Effector memory CD8-positive, alpha-beta T cell (primary cell): ENCODE results near the gene SLC52A1.
A peak's percentile ranks its signal among the peaks of the same experiment; 100 is the strongest.
"Not testable (repeated sequence)": the region's sequence is repeated elsewhere in the genome, so short reads cannot be mapped to it uniquely, and the experiment has no call there.

ENCODE experiments used
- ATAC-seq: fragments of 150-1000 bp; cut with Tn5 transposase; replicated peaks from 2 replicates; pipeline ENCODE4 v1.10.0; 2021; ENCODE audit warnings: mild to moderate bottlenecking, moderate library complexity
- DNase-seq, 3 experiments: peaks; one replicate each; pipeline ENCODE4 v3.0.0; 2021
- H3K27ac Mint-ChIP-seq, 2 donors: one replicate each; pipeline ENCODE4 v1.8.0; 2022; ENCODE audit warnings: mild to moderate bottlenecking in 2 of 2, mixed read lengths in 2 of 2, moderate library complexity in 2 of 2
- H3K27me3 Mint-ChIP-seq, 2 donors: one replicate each; pipeline ENCODE4 v1.8.0; 2022; ENCODE audit warnings: mixed read lengths in 2 of 2
- H3K36me3 Mint-ChIP-seq: one replicate; pipeline ENCODE4 v1.8.0; 2022; ENCODE audit warnings: mild to moderate bottlenecking, moderate library complexity, mixed read lengths; ENCODE audit not compliant: insufficient read depth
- H3K4me1 Mint-ChIP-seq, 2 donors: one replicate each; pipeline ENCODE4 v1.8.0; 2022; ENCODE audit warnings: low read depth in 2 of 2, mixed read lengths in 2 of 2
- H3K4me3 Mint-ChIP-seq, 2 donors: one replicate each; pipeline ENCODE4 v1.8.0; 2022; ENCODE audit warnings: mild to moderate bottlenecking in 2 of 2, mixed read lengths in 2 of 2, moderate library complexity in 2 of 2
- H3K9me3 Mint-ChIP-seq, 2 donors: one replicate each; pipeline ENCODE4 v1.8.0; 2022; ENCODE audit warnings: mixed read lengths in 2 of 2
- total RNA-seq, 9 experiments: gene quantifications; one replicate each; lab custom pipeline; 2026; lab: John Stamatoyannopoulos, UW

The SLC52A1 gene
- total RNA-seq = 0 to 3.9 (median 0.12) reads per million in 9 experiments

DNA sequence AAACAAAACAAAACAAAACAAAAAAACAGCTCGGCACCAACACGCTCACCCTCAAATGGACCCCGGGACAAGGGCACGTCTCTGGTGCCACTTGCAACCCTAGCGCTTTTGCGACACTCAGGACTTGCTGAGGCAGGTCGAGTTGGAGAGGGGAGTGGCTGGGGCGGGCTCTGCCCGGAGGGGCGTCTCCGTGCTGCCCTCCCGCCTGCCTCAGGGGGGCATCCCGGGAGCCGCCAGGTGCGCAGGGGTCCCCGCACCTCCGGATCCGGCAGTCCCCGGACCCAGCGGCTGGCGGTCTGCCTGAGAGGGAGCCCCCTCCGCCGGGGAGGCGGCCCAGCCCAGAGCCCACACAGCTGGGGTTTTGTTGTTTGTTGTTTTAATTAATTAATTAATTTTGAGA is at the start of gene SLC52A1:
SLC52A1 (minus strand) TSS at position 112 of the 400 bp plus-strand sequence. CDS start 820 bp downstream, outside the sequence.
- Mint-ChIP-seq H3K9me3 (no peaks in the 10 kb centered on the region), H3K27me3 (no peaks in the 10 kb centered on the region), H3K36me3 (peaks cover 8% of the 10 kb centered on the region), H3K4me1 (peaks cover 16 to 22% of the 10 kb centered on the region in 2 donors), H3K4me3 (peak within 1 kb of the TSS; percentile 20 to 29), H3K27ac (peak within 1 kb of the TSS in 1 of 2 donors; percentile 49)
- ATAC-seq (no peak), DNase-seq (no peak)

DNA sequence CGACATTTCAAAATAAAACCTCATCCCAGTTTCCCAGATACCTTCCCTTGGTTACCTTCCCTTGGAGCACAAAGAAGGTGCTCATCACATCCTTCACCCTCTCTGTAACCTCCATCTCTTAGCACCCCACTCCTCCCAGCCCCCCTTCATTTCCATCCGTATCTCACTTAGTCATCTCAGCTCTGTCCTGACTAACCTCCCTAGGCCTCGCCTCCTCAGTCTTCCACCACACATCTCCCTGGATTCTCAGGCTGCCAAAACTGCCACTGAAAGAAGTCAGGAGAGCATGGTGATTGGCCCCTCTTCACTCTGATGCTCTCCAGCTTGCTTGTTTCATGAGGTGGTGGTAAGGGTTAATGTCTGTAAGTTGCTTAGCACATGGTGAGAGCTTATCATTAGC is 45.4 kb upstream of the SLC52A1 start:
- ATAC-seq (no peak), DNase-seq (no peak)
- Mint-ChIP-seq H3K4me3 (no peak overlapping the region), H3K27ac (peak overlapping the region in 1 of 2 donors; percentile 4), H3K9me3 (peaks cover 0 to 6% of the 10 kb centered on the region in 2 donors), H3K36me3 (peaks cover 11% of the 10 kb centered on the region), H3K27me3 (no peaks in the 10 kb centered on the region), H3K4me1 (peaks cover 20 to 27% of the 10 kb centered on the region in 2 donors)

DNA sequence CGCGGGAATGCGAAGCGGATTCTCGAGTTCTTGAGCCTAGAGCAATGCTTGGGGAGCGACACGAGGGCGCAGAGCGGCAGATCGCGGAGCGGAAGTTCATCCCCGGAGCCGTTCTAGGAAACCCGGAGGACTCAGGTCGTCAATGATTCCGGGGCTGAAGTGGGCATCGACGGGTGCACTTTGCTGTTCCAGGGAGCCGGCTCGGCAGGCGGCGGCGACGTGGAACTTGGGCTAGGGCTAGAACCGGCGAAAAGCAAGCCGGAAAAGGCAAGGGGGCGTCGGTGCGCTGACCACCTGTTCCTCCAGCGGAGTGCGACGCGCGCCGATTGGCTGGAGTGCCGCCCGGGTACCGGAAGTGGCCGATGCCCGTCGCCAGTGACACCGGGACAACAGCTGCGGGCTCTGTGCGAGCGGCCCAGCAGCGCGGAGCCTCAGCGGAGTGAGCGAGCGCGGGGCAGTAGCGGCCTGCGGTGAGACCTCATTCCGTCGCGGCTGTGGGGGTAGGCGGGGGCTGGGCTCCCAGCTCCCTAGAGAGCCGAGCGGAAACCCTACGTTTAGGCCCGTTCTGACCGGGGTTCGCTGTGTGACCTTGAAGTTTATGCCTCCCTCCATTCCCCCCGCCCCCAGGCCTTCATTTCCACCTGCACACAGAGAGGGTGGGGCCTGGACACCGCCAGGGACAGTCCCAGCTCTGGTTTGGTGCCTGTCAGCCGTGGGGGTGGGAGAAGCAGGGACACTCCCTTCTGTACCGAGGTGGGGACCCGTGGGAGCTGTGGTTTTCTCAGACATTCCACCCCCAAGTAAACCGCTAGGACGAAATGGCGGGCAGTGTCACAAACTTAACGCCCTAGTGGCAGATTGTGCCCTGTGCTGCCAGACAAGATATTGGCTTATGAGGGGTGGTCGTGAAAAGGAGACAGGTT is 43.1 kb upstream of the SLC52A1 start, which contains the start of gene ZFP3:
ZFP3 (plus strand) TSS at position 362 of the 923 bp plus-strand sequence. CDS start 13,038 bp downstream, outside the sequence.
- Mint-ChIP-seq H3K27ac (peak within 1 kb of the TSS; percentile 92 to 96), H3K36me3 (peaks cover 11% of the 10 kb centered on the region), H3K4me3 (peak within 1 kb of the TSS; percentile 83 to 89), H3K4me1 (peaks cover 17 to 27% of the 10 kb centered on the region in 2 donors), H3K27me3 (no peaks in the 10 kb centered on the region), H3K9me3 (no peaks in the 10 kb centered on the region)
- ATAC-seq = peak; percentile 78
- DNase-seq = peak; percentile 53 to 59 (median 58)

- no peak for ATAC-seq
- H3K9me3 Mint-ChIP-seq = no peaks in the 10 kb centered on the region
- H3K4me1 Mint-ChIP-seq = peaks cover 17 to 27% of the 10 kb centered on the region in 2 donors
Observed at GRCh38 chr17:5077781-5078105, 42.5 kb upstream of the SLC52A1 start.

DNA sequence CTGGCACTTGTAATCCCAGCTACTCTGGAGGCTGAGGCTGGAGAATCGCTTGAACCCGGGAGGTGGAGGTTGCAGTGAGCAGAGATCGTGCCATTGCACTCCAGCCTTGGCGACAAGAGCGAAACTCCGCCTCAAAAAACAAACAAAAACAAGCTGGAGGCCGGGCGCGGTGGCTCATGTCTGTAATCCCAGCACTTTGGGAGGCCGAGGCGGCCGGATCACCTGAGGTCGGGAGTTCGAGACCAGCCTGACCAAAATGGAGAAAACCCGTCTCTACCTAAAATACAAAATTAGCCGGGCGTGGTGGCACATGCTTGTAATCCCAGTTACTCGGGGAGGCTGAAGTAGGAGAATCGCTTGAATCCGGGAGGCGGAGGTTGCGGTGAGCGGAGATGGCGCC is 42.0 kb upstream of the SLC52A1 start:
- not testable (repeated sequence) for DNase-seq, H3K9me3 Mint-ChIP-seq, H3K27me3 Mint-ChIP-seq, ATAC-seq
- peak overlapping the region in 1 of 2 donors; percentile 96 for H3K27ac Mint-ChIP-seq
- H3K36me3 Mint-ChIP-seq = peaks cover 11% of the 10 kb centered on the region
- H3K4me1 Mint-ChIP-seq = peaks cover 17 to 27% of the 10 kb centered on the region in 2 donors
- H3K4me3 Mint-ChIP-seq = peak overlapping the region; percentile 83 to 89

More at GRCh38 chr17:5077781-5078105, 42.5 kb upstream of the SLC52A1 start:
- no peak for DNase-seq
- Mint-ChIP-seq H3K27ac (peak overlapping the region; percentile 92 to 96), H3K27me3 (no peaks in the 10 kb centered on the region), H3K36me3 (peaks cover 11% of the 10 kb centered on the region), H3K4me3 (peak overlapping the region; percentile 83 to 89)

DNA sequence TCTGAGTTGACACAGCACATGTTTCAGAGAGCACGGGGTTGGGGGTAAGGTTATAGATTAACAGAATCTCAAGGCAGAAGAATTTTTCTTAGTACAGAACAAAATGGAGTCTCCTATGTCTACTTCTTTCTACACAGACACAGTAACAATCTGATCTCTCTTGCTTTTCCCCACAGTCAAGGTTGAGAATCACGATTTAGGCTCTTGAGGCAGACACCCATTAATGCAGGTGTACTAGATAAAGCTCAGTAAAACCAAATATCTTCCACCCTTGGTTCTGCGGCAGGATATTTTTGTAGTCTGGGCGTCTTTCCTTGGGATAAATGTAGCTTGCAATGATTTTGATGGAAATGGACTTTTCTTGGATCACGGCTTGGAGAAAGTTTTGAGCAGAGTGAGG is 40.2 kb upstream of the SLC52A1 start:
- not testable (repeated sequence) for H3K27me3 Mint-ChIP-seq, H3K9me3 Mint-ChIP-seq, DNase-seq, H3K36me3 Mint-ChIP-seq, H3K4me3 Mint-ChIP-seq, ATAC-seq
- Mint-ChIP-seq H3K4me1 (peaks cover 12 to 19% of the 10 kb centered on the region in 2 donors), H3K27ac (peak overlapping the region in 1 of 2 donors; percentile 53)

DNA sequence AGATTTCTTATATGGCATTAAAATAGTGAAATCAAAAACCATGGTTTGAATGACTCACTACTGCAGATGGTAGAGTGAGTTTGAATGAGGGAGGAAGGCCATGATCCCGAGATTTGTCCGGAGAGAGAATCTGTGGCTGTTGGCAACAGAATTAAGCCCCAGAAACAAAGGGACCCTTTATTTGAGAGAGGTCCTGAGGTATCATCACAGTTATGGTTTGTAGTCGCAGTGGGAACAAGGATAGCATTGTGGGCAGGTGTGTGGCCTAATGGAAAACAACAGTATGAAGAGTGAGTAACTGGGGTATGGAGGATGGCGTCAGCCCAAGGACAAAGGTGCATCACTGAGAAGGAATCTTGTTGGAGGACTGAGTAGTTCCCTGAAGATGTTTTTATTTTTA is 34.5 kb upstream of the SLC52A1 start:
- DNase-seq (no peak), ATAC-seq (no peak)
- no peaks in the 10 kb centered on the region for H3K36me3 Mint-ChIP-seq
- H3K9me3 Mint-ChIP-seq = no peaks in the 10 kb centered on the region
- H3K4me1 Mint-ChIP-seq = no peaks in the 10 kb centered on the region
- no peak overlapping the region for H3K4me3 Mint-ChIP-seq
- H3K27me3 Mint-ChIP-seq = peaks cover 0 to 6% of the 10 kb centered on the region in 2 donors
- peak overlapping the region in 1 of 2 donors; percentile 36 for H3K27ac Mint-ChIP-seq

- no peak for ATAC-seq
- Mint-ChIP-seq H3K27me3 (peaks cover 0 to 6% of the 10 kb centered on the region in 2 donors), H3K36me3 (no peaks in the 10 kb centered on the region), H3K4me3 (no peak overlapping the region), H3K9me3 (no peaks in the 10 kb centered on the region), H3K4me1 (no peaks in the 10 kb centered on the region), H3K27ac (no peak overlapping the region)
- DNase-seq = no peak
Observed at GRCh38 chr17:5068236-5068635, 33.0 kb upstream of the SLC52A1 start.

GRCh38 chr17:5065227-5065744 is 30.1 kb upstream of the SLC52A1 start:
- no peak overlapping the region for H3K4me3 Mint-ChIP-seq
- no peak overlapping the region for H3K27ac Mint-ChIP-seq
- no peaks in the 10 kb centered on the region for H3K9me3 Mint-ChIP-seq
- DNase-seq (no peak), ATAC-seq (no peak)
- H3K36me3 Mint-ChIP-seq = no peaks in the 10 kb centered on the region
- peaks cover 0 to 6% of the 10 kb centered on the region in 2 donors for H3K27me3 Mint-ChIP-seq
- H3K4me1 Mint-ChIP-seq = no peaks in the 10 kb centered on the region

- no peaks in the 10 kb centered on the region for H3K27me3 Mint-ChIP-seq
Observed at GRCh38 chr17:5055543-5055942, 20.3 kb upstream of the SLC52A1 start.

GRCh38 chr17:5050278-5050677 is 15.1 kb upstream of the SLC52A1 start:
- DNase-seq = no peak
- Mint-ChIP-seq H3K4me1 (peaks cover 17 to 29% of the 10 kb centered on the region in 2 donors), H3K27ac (peak overlapping the region; percentile 97 to 99)

More at GRCh38 chr17:5055543-5055942, 20.3 kb upstream of the SLC52A1 start:
- H3K27ac Mint-ChIP-seq = no peak overlapping the region
- no peak overlapping the region for H3K4me3 Mint-ChIP-seq
- H3K36me3 Mint-ChIP-seq = peaks cover 11% of the 10 kb centered on the region
- no peaks in the 10 kb centered on the region for H3K4me1 Mint-ChIP-seq
- ATAC-seq (no peak), DNase-seq (no peak)
- H3K9me3 Mint-ChIP-seq = no peaks in the 10 kb centered on the region

DNA sequence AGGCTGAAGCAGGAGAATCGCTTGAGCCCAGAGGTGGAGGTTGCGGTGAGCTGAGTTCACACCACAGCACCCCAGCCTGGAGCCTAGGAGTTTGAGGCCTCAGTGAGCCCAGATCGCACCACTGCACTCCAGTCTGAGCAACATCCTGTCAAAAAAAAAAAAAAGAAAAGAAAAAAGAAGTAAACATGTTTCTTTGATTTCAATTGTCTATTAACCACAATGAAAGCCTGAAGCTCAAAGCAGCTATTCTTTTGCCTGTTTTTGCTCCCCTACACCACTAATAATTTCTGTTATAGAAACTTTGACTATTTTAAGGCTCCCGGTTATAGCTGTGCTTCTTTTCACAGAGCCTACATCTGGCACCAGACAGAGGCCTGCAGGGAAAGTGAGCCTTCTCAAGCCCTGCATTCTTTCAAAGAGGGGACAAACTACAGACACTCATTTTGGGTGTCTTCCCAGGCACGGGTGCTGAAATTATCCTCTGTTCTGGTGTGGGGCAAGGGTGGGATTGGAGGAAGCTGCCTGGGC is 14.2 kb upstream of the SLC52A1 start:
- H3K27ac Mint-ChIP-seq = peak overlapping the region; percentile 97 to 99

More at GRCh38 chr17:5050278-5050677, 15.1 kb upstream of the SLC52A1 start:
- no peak for ATAC-seq
- Mint-ChIP-seq H3K4me3 (peak overlapping the region in 1 of 2 donors; percentile 18), H3K27me3 (no peaks in the 10 kb centered on the region), H3K36me3 (peaks cover 7% of the 10 kb centered on the region), H3K9me3 (no peaks in the 10 kb centered on the region)

DNA sequence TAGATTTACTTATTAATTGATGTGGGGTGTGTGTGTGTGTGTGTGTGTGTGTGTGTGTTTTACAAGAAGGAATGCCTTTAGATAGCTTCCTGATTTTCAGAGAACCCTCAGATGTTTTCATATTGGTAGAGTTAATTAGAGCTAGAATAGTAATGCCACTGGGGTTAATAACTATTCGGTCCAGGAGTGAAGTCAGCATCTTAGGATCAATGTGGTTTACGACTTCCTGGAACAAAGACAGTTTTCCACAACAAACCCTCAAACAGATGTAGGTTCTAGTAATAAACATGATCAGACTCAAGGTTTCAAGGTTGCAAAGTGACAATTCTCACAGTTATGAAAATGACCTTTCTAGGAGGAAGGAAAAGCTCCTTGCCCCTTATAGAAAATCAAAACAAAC is 12.2 kb upstream of the SLC52A1 start:
- H3K36me3 Mint-ChIP-seq = peaks cover 8% of the 10 kb centered on the region

More for the DNA sequence above, 14.2 kb upstream of the SLC52A1 start:
- peaks cover 18 to 31% of the 10 kb centered on the region in 2 donors for H3K4me1 Mint-ChIP-seq
- DNase-seq = peak; percentile 63 to 74 (median 68)
- no peaks in the 10 kb centered on the region for H3K9me3 Mint-ChIP-seq
- H3K36me3 Mint-ChIP-seq = peaks cover 7% of the 10 kb centered on the region
- H3K4me3 Mint-ChIP-seq = peak overlapping the region; percentile 74 to 78
- H3K27me3 Mint-ChIP-seq = no peaks in the 10 kb centered on the region
- ATAC-seq = peak; percentile 99

More for the DNA sequence above, 12.2 kb upstream of the SLC52A1 start:
- ATAC-seq (no peak), DNase-seq (no peak)
- H3K27ac Mint-ChIP-seq = peak overlapping the region in 1 of 2 donors; percentile 99
- peak overlapping the region in 1 of 2 donors; percentile 18 for H3K4me3 Mint-ChIP-seq
- no peaks in the 10 kb centered on the region for H3K9me3 Mint-ChIP-seq
- no peaks in the 10 kb centered on the region for H3K27me3 Mint-ChIP-seq
- peaks cover 26 to 45% of the 10 kb centered on the region in 2 donors for H3K4me1 Mint-ChIP-seq
